Glomerular visceral epithelial cell (primary cell): ENCODE measurements around the gene LLPH.

Experiments
- DNase-seq: peaks from one replicate; pipeline ENCODE4 v3.0.0-alpha.2; 2016; ENCODE audit errors: extremely low spot score

The LLPH gene

DNA sequence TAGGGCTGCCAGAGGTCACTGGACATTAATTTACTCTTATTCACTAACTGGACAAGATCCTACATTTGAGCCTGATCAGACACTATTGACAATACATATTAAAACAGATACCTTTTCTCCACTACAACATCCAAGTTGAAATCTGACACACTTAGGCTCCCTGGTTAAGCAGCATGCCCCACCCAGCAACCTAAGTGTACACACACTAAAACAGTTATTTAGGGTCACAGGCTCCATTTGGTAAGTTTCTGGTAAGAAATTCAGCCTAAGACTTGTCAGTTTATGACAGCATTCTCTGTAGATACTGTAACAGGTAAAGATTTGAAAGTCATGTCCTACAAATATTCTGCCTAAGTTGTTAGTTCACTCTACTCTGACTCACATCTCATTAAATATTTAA, 12.3 kb upstream of the LLPH start:
- DNase-seq: no peak

DNA sequence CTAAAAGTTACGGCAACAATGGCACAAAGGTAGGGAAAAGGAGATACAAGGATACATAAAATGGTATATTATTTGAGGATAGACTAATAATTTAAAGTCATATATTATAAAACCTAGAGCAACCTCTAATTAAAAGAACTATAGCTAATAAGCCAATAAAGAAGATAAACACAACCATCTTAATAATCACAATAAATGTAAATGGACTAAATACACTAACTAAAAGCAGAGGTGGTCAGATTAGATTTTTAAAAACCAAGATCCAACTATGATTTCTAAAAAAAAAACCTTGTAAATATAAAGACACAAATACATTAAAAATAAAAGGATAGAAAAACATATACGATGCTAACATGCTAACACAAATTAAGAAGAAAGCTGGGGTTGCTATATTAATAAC, 10.7 kb upstream of the LLPH start:
- no peak for DNase-seq

DNA sequence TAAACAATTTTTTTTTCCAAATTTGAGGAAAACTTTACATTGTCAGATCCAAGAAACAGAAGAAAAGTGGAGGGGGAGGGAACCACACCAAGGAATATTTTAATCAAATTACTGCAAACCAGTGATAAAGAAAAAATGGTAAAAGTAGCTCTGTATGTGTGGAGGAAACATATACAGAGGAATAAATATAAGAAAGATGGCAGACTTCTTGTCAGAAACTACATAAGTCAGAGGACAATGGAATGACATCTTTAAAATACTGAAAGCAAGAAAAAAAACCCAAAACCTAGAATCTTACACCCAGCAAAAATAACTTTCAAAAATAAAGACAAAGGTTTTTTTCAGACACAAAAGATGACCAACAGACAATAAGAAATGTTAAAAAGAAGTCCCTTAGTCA, 10.2 kb upstream of the LLPH start:
- no peak for DNase-seq

DNA sequence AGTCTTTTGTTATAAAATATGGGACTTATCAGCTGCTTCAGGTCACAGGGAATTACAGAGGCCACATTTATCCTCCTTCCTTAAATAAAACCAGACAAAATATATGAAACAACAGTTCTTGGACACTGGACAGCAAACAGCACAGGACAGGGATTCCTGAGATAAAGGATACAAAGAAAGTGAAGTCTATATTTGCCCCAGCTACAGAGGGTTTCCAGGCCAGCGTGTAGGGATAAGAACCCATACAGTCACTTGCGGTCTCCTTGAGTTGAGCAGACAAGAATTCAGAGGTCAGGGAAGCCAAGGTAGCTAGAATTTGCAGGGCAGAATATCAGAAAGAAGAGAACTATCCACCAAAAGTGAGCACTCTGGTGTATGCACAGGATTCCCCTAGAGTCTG, 8.8 kb upstream of the LLPH start:
- DNase-seq: no peak

DNA sequence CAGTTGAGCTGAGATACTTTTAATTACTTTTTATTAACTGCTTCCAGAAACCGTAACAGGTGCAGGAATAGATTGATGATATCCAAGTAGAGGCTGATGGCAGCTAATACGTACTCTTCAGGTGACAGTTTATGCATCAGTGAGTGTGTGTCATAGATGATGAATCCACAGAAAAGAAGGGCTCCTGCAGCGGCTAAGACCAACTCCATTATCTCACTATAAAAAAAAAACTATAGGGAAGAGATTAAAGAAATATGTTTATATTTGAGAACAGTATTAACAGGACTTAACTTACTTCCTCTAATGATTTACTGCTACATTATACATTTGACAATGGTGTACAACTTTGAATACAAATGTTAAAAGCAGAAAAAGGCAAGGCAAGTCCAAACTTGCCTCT, 7.4 kb upstream of the LLPH start:
- DNase-seq: no peak

DNA sequence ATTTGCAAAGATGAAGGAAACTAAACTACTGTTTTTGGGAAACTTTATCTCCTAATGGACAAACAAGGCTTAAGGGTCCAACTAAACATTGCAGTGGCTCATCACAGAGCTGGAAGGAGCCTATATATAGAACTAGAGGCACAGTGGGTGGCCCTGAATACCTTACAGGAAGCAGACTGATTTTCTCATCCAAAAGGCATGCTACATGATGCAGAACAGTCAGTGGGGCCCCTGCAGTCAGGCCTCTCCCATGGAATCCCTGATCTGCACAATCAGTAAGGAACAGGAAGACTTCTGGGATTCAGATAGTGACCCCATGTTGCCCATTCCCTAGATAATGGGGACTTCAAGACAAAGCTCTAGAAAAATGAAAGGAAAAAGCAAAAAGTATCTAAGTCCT, 1.9 kb upstream of the LLPH start:
- peak; percentile 87 for DNase-seq

DNA sequence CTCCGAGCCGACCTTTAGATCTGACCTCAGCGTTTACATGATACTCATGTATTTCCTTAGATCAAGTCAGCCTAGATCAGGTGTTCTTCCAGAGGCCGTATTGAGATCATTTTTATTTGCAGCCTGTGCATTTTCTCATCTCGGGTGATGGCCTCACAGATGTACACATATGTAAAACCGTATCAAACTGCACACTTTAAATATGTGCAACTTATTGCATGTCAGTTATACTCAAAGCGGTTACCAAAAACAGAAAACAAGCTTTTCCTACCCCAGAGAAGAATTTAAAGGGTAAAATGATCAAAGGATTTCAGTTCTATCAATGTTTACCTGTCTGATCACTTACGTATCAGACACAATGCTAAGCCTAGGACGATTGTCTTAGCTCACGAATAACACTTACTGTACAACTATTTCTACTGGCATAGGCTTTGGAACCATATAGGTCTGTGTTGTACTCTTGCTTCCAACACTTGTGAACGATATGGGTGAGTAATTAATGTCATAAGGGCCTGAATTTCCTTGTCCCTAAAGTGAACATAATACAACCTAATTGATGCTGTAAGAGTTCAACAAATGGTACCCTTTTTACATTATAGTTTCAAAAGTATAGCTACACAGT, 628 bp upstream of the LLPH start:
- DNase-seq: no peak

DNA sequence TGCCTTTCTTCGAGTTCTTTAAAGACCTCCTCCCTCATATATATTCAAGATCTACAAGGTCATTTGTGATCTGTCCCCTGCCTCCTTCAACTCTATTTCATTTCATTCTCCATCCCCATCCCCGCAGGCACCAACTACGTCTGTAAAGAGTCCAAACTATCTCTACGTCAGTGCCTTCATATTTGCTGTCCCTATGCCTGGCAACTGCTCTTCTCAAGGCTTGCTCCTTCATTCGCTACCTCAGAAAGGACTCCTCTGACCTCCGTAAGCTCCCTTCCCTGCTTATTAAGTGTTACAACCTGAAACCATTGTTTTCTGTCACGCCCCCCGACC, 650 bp downstream of the LLPH start:
- no peak for DNase-seq

DNA sequence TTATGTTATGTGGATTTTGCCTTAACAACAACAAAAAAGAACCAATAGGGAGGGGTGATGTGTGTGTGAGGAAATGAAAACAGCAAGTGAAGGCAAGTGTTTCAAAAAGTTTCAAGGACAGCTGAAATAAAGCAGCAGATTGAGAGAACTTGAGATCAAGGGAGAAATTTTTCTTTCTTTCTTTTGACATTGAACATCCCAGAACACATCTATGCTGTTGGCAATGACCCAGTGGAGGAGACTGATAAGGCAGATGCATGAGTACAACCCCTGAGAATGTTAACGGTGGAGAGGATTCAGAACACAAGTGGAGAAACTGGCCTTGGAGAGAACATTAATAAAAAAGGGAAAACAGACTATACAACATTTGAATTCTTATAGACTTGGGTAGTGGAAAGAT, 2.9 kb downstream of the LLPH start:
- no peak for DNase-seq

DNA sequence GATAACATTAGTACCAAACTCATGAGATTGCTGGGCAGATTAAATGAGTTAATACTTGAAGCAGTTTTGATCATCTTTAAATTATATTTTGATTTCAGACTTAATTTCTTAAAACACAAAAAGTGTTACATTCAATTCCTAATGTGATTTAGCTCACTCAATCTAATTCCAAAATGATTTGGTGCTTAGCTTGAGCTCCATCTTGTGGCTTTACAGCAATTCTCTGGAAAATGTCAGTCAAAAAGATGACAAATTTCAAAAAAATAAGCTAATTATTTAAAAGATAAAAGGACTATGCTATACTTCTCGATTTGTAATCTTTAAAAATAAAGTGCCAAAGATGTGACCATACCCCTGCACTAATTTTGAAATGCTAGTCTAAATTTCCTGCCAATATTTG, 10.1 kb downstream of the LLPH start:
- DNase-seq: no peak

DNA sequence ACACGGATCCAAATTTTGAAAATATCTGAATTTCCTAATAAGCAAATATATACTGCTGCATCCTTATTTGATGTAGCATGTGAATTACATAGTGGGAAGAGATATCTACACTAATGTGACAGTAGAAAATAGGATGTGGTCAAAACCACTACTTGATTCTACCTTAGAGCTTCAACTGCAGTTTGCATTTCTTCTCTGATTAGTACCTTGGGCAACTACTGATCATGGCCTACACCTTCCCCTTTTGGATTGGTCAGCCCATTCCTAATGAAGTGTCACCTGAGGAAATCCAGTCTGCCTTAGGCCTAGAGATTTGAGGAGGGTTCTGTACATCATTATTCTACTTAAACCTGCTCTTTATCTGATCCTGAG, 10.7 kb downstream of the LLPH start:
- no peak for DNase-seq

DNA sequence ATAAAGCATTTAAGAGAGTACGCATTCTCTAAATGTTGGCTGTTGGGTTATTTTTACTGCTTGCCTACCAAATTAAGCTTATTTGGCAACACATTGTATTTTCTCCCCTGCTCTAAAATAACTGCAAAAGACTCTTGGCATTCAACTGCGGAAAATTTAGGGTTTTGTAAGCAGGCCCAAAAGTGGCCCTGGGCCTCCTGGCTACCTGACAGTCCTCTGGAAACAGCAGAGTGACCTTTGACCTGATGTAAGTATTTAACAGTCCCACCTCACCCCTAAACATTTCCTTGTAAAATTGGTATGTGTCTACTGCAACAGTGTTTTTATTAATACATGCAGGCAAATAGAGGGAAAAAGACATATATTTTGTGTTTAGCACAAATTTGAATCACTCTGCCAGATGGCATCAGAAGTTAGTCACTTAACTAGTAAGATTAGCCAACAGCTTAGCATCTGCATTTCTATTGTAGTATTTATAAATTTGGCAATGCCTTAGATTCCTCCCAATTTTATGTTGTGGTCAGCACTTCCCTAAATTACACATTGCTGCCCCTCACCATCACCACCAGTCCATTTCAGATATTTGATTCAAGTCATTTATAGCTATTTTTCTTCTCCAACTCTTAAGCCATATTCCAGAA, 11.2 kb downstream of the LLPH start:
- DNase-seq: no peak

DNA sequence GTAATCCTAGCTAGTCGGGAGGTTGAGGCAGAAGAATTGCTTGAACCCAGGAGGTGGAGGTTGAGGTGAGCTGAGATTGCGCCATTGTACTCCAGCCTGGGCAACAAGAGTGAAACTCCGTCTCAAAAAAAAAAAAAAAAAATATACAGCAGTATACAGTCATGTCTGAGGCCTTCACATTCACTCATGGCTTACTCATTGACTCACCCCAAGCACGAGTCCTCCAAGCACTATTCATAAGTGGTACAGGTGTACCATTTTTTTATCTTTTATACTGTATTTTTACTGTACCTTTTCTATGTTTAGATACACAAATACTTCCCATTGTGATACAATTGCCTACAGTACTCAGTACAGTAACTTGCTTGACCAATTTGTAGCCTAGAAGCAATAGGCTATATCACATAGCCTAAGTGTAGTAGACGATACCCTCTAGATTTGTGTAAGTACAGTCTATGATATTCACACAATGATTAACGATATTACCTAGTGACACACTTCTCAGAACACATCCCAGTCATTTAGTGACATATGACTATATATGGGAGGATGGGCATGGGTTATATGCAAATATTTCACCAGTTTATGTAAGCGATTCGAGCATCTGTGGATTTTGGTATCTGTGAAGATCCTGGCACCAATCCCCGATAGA, 12.2 kb downstream of the LLPH start:
- DNase-seq: no peak

DNA sequence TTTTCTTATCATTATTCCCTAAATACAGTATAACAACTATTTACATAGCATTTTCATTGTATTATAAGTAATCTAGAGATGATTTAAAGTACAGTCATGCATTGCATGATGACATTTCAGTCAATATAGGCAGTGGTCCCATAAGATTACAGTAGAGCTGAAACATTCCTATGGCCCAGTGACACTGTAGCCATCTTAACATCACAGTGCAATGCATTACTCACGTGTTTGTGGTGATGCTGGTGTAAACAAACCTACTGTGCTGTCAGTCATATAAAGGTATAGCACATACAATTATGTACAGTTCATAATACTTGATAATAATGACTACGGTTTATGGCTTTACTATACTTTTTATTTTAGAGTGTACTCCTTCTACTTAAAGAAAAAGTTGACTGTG, 13.3 kb downstream of the LLPH start:
- no peak for DNase-seq

DNA sequence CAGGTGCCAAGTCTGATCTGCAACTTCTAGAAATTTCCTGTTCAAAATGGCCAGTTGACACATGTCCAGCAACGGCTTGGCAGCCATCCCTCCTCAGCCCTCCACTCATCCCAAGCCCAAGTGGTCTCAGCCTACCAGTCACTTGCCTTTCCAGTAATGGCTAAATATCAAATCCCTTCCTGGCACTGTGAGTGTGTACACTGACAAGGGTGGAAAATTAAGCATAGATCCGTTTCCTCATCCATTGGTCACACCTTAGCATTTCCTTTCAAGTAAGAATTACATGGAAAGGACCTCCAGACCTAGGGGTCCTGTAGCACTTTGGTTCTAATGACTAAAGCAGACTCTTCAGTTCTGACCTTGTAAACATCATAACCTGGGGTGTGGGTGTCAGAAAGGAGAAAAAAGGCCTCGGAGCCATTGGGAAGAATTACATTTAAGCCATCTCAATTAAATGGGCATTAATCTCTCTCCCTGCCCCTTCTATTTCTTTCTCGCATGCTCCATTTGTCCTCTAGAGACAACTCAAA, 15.4 kb downstream of the LLPH start:
- no peak for DNase-seq

DNA sequence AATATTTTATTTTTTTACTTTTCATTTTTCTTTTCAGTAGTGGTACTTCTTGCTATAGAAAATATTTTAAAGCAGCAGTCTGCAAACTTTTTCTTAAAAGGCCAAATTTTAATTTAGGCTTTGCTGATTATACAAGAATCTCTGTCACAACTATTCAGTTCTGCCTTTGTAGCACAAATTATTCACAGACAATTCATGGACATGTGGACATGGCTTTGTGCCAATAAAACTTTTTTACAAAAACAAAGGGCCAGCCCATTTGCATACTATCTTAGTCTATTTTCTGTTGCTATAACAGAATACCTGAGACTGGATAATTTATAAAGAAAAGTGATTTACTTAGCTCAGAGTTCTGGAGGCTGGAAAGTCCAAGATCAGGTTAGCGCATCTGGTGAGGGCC, 17.1 kb downstream of the LLPH start:
- DNase-seq: no peak

DNA sequence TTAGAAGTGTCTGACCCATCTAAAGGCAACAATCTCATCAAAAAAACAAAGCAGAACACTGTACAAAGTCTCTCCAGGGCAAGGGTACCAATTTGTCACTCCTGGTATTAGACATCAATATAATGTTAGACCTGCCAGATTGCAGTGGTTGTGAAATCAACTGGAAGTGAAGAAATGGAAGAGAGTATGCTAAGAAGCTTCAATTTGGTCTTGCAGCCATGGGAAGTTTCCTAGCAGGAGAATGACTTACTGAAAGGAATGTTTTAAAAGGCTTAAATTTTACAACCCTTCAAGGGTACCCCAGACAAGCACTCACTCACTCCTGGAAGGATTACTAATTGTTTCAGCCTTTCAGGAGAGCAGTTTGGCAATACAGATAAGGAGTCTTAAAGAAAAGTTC, 18.9 kb downstream of the LLPH start:
- DNase-seq: no peak

DNA sequence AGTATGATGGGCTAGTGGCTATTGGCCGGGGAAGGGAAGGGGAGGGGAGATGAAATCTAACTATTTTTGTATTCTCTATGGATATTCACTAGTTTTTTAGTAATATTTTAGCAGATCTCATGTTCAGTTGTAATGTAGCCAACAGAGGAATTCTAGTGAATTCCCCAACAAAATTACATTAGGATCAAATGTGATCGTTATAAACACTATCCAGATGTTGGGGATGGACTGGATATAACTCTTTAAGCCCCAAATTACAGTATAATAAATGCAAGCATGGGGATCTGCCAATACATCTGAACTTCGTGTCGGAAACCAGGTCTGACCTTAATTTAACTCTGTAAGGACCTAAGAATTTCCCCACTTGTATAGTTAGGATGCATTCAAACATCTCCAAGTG, 21.5 kb downstream of the LLPH start:
- no peak for DNase-seq

DNA sequence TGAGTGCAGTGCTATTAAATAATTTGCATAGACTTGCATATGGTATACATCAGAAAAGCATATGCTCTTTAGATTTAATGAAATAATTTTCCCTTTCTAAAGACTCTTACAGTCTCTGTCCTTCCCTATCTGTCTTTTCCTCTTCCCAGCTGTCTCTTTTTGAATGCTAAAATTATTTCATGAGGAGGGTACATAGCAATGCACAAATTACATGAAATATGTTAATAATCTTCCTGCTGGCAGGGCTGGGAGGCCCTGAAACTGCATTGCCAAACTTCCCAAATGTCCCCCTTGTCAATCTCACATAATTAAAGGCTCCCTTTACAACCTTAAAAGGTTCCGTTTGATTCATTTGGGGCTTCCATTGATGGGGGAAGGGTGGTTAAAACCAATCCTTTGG, 22.2 kb downstream of the LLPH start:
- DNase-seq: no peak

DNA sequence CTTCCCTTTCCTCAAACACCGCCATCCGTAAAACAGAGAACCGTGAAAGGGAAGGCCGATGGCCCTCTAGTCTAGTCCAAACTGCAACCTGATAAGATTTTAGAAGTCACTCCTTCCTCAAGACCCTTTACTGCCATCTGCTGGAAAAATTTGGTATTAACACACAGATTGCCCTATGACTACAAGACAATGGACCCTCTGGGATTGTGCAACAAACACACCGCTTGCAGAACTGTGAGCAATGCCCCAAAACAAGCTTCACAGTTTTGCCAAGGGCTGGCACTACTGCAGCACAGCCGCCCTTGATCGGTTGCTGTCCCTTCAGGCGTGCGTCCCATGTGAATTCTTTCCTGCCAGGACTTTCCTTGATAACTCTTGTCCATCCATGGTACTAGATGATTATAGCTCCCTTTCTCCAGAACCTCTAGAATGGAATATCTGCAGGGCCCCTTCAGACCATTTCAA, 23.1 kb downstream of the LLPH start:
- DNase-seq: peak; percentile 89

DNA sequence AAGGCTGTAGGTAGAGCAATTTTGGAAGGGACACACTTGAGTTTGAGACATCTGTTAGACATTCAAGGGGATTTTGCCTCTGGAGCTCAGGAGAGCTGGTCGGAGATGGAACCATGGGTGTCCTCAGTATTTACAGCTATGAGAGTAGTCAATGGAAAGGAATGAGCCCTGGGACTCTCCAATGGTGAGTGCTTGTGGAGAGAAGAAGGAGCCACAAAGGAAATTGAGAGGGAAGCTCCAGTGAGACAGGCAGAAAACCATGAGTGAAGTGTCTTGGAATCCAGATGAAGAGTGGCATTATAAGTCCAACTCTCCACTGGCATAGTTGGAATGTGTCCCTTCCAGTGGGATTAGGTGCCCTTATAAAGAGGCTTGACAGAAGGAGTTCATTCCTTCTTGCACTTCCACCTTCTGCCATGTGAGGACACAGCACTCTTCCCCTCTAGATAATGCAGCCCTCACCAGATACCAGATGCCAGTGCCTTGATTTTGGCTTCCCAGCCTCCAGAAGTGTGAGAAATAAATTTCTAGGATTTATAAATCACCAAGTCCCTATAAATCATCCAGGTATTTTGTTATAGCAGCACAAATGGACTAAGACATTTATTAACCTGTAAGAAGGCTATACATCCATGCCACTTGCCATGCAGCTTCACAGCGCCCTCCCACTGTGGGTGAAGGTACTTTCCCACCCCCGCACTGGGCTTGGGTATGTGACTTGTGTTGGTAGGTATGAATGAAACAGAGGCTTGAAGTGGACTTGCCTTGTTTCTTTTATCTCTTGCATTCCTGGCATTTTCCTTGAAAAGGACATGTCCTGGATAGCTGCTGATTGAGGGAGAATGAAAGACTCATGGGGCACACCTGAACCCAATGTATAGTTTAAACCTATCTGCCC, 27.3 kb downstream of the LLPH start:
- peak; percentile 2 for DNase-seq

DNA sequence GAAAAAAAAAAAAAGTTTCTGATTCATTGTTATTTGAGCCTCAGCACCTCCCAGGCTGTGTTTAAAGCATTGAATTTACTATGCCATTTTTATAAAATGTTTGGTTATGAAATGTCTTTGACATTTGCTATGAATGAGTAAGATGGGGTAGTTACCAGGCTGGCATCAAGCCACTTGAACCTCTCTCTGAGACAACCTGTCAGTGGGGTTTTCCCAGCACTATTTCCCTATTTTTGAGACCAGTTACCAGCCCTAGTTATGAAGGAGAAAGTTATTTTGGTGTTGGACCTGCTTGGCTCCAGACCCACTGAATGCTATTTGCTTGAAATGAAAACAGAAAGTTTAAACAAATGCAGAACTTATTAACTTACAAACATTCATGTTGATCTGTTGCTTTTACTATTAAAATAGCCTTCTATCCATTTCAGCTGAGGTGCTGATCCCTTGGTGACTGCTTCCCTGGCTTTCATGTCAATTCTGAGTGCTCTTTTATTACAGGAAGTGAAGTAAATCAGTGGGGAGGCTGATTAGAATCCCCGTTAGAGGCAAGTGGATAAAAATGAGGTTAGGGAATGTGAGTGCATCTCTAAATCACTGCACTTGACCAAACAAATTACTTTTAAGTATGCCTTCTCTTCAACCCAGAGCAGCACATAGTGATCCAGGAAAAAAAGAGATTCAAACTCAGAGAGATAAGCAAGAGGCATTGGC, 37.8 kb downstream of the LLPH start:
- peak; percentile 81 for DNase-seq
